ENCODE measurements around the gene DGAT2L6. TPM values are rescaled to one million over a fixed set of nuclear protein-coding genes. Genes with fewer than 3 reads are reported as not detected.

Gene DGAT2L6
- not detected in 2 replicates for total RNA-seq

GRCh38 chrX:70176938-70177533, at the start of gene DGAT2L6:
Gene DGAT2L6 (plus strand): TSS chrX:70177483. CDS start chrX:70177583, 100 bp downstream.

GRCh38 chrX:70133303-70134115, 43.8 kb upstream of the DGAT2L6 start, which contains the start of gene IGBP1:
Gene IGBP1 (plus strand): TSS chrX:70133447. CDS start chrX:70133948, 501 bp downstream.

GRCh38 chrX:70234355-70234754, 57.1 kb downstream of the DGAT2L6 start, which contains the start of gene AWAT1:
Gene AWAT1 (plus strand): TSS chrX:70234655. CDS start chrX:70234696, 41 bp downstream.

Other genes with a start within 250 kb of the DGAT2L6 start
- gene AWAT2, start 127.5 kb upstream of the DGAT2L6 start, total RNA-seq = under 0.01 TPM in 1 of 2 replicates, not detected in the other
- not detected in 2 replicates for gene OTUD6A, start 115.0 kb upstream of the DGAT2L6 start, total RNA-seq
- gene IGBP1, start 44.0 kb upstream of the DGAT2L6 start, total RNA-seq = 44.3 and 87.1 TPM in 2 replicates
- gene AWAT1, start 57.2 kb downstream of the DGAT2L6 start, total RNA-seq = not detected in 2 replicates
- gene P2RY4, start 82.7 kb downstream of the DGAT2L6 start, total RNA-seq = not detected in 2 replicates
- not detected in 2 replicates for gene ARR3, start 90.9 kb downstream of the DGAT2L6 start, total RNA-seq
- gene RAB41, start 104.7 kb downstream of the DGAT2L6 start, total RNA-seq = not detected in 2 replicates
- 43.7 and 65.9 TPM in 2 replicates for gene PDZD11, start 112.4 kb downstream of the DGAT2L6 start, total RNA-seq
- gene KIF4A, start 112.6 kb downstream of the DGAT2L6 start, total RNA-seq = 2.0 and 23.8 TPM in 2 replicates
- under 0.01 TPM in 1 of 2 replicates, not detected in the other for gene GDPD2, start 245.8 kb downstream of the DGAT2L6 start, total RNA-seq

Measured in regular cardiac myocyte (primary cell).